ENCODE measurements around the gene CHRNA10.

Gene CHRNA10

DNA sequence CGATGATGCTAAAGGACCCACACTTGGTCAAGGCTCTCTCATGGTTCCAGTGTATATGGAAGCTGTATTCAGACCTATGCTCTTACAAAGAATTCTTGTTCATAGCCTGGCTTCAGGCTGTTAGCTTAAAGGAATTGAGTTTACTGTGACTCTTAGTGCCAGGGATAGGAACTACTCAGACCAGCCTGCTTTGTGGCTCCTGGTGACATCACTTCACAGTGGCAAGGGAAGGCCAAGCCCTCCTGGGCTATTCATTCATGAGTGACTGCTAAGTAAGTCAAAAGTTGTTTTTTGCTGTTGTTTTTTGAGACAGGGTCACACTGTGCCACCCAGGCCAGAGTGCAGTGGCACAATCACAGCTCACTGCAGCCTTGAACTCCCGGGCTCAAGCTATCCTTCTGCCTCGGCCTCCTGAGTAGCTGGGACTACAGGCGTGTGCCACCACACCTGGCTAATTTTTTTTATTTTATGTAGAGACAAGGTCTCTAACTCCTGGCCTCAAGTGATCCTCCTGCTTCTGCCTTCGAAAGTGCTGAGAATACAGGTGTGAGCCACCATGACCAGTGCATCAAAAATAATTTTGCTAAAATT, 39.0 kb downstream of the CHRNA10 start:
- DNase-seq (ENCODE audit: low read depth) = no peak

DNA sequence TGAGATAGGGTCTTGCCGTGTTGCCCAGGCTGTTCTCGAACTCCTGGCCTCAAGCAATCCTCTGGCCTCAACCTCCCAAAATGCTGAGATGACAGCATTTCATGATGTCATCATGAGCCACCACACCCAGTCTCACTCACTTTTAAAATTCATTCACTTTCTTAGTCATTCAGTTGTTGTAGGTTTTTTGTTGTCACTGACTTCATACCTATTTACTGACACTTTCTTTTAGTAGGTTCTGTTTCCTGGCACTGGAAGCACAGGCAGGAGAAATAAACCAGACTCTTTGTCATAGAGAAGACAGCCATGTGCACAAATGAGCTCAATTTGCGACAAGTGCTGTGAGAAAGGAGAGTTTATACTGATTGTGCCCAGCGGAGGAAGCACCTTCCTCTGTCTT, 39.9 kb downstream of the CHRNA10 start:
- DNase-seq (ENCODE audit: low read depth) = no peak

DNA sequence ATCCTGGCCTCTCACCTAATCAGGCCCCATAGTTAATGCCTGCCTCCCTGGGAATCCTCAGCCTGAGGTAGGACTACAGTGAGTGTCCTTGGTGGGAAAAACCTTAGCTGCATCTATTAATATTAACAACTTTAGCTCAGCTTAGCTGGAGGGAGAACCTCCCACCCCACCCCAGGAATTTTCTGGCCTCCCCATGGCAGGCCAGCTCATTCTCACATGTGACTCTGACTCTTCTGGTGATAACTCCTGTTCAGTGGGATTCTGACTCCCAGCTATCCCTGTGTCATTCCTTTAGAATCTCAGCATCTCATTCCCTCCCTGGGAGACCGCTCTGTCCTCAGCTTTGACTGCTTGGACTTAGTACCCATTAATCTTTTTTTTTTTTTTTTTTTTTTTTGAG, 43.9 kb downstream of the CHRNA10 start:
- no peak for DNase-seq (ENCODE audit: low read depth)

DNA sequence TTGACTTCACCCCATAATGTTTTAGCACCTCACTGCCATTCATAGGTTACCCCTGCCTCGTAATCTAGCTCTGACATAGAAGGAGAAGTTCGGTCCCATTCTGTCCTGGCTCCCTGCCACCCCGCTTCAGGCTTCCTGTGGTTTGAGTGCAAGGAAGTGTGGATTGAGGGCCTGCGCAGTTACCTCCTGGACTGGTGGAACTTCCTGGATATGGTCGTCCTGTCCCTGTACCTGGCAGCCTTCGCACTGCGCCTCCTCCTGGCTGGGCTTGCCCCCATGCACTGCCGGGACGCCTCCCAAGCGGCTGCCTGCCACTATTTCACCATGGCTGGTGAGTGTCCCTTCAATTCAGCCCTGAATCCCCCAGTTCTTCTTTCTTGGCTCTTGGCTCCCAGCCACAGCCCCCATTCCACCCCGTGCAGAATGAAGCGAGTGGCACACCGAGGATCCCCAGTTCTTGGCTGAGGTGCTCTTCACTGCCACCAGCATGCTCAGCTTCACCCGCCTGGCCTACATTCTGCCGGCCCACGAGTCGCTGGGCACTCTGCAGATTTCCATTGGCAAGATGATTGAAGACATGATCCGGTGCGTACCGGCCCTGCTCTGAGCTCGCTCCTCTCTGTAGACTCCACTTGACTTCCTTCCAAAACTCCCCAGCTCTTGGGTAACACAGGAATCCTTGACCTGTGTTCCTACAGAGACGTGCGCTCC, 44.8 kb downstream of the CHRNA10 start:
- DNase-seq (ENCODE audit: low read depth) = no peak

DNA sequence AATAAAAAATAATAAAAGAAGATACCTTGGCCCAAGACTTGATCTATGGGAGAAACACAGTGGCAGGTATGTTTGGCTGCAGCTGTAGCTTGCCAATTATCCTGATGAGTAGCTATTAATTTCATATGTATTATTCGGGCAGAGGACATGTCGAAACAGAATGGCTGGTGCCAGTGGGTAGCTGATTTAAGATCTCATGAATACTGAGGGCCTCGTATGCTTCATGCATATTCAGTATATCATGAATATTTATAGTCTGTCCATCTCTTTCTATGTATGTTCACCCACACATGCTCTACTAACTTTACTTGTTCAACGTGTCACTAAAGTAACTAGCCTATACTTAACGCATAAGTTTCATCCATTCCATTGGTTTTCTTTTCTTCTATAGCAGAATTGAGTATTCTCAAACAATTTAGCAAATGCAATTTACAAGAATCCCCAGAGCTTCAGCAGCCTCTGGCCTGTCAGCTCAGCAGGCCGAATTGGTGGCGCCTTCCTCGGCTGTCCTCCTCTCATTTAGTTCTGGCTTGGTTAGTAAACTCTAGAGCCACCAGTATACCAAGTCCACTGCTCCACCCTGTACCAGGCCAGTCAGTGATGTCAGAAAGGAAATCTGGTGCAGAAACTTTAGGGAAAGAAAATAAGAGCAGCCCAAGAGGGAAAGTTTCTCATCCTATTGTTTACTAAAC, 47.3 kb downstream of the CHRNA10 start:
- DNase-seq (ENCODE audit: low read depth) = no peak

DNA sequence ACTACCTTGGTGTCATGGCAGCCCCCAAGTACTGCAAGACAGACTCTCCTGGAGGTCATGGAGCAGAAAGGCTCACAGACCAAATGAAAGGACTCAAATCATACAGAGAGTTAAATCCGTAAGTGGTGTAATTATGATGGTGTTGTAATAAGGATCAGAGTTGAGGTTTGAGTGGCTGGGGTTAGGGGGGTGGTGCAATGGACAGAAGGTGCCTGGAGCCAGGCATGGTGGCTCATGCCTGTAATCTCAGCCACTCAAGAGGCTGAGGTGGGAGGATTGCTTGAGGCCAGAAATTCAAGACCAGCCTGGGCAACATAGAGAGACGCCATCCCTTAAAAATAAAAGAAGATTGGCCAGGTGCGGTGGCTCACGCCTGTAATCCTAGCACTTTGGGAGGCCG, 48.1 kb downstream of the CHRNA10 start:
- DNase-seq (ENCODE audit: low read depth) = no peak

DNA sequence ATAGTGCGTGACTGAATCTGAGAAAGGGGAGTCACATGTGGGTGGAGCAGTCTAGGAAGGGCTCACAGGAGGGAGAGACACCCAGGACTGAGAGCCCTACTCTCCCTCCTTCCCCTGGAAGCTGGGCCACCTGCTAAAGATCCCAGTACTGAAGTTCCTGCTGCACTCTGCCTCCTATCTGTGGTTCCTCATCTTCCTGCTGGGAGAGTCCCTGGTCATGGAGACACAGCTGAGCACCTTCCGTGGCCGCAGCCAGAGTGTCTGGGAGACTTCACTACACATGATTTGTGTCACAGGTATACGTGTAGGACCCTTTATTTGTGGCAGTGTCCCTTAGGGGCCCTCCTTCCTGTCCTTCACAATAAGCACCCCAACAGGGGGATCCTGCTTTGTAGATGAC, 48.7 kb downstream of the CHRNA10 start:
- no peak for DNase-seq (ENCODE audit: low read depth)

DNA sequence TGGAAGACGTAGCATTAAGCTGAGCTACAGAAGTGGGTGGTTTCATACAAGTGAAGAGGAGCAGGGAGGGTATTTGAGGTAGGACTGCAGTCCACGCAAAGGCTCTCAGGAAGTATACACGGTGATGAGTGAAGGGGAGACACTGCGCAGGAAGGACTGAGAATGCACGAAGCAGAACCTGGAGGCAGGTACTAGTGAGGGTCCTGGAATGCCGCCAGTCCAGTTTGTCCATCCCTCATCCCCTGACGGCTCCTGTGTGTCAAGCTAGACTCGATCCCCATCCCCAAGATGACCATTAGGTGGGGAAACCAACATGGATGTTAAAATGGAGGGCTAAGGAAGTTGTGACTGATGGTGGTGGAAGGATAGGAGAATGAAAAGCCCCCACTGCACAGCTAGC, 53.2 kb downstream of the CHRNA10 start:
- no peak for DNase-seq (ENCODE audit: low read depth)

DNA sequence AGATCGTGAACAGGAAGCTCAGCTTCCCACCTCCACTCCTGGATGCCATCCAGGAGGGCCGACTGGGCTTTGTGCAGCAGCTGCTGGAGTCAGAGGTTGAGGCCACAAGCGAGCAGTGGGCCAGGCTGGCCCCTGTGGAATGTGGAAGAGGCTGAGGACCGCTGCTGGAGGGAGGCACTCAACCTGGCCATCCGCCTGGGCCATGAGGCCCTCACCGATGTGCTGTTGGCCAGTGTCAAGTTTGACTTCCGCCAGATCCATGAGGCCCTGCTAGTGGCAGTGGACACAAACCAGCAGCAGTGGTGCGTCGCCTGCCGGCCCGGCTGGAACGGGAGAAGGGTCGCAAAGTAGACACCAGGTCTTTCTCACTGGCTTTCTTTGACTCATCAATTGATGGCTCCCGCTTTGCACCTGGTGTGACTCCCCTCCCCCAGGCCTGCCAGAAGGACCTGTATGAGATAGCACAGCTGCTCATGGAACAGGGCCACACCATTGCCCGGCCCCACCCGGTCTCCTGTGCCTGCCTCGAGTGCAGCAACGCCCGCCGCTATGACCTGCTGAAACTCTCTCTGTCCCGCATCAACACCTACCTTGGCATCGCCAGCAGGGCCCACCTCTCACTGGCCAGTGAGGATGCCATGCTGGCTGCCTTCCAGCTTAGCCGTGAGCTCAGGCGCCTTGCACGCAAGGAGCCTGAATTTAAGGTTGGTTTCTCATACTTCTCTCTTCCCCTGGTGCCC, 54.3 kb downstream of the CHRNA10 start:
- DNase-seq (ENCODE audit: low read depth) = no peak

DNA sequence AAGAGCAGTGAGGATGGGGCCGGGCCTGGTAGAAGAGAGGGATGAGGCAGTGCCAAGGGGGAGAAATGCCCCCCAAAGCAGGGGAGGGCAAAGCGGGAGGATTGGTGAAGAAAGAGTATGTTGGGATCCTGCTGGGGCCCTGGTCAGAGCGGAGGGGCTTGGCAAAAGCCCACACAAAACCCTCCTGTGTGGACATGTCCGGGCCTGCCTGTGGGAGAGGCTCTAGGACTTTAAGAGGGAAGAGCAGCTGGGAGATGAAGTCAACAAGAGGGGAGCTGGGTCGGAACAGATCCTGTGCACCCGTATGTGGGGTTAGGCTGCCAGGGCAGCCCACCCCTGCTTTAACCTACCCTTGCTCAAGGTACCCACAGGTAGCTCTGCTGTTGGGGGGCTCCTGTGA, 55.2 kb downstream of the CHRNA10 start:
- DNase-seq (ENCODE audit: low read depth) = no peak

Measured in stimulated activated CD4-positive, alpha-beta T cell treated with anti-CD3 and anti-CD28 coated beads, Interleukin-2, amount 100 ng/mL, for 4 hours (primary cell).